ENCODE measurements around the gene WIF1. TPM values are rescaled to one million over a fixed set of nuclear protein-coding genes. Genes with fewer than 3 reads are reported as not detected.

The WIF1 gene
- total RNA-seq: not detected in 2 replicates

GRCh38 chr12:65121049-65121955, at the start of gene WIF1:
TSS of gene WIF1 (minus strand) at chr12:65121305. CDS start at chr12:65121191, 114 bp downstream.

GRCh38 chr12:65169320-65170208, 48.5 kb upstream of the WIF1 start, which contains the start of gene LEMD3:
TSS of gene LEMD3 (plus strand) at chr12:65169583. CDS start at chr12:65169597, 14 bp downstream.

Other genes with a start within 250 kb of the WIF1 start
- gene LEMD3, start 48.3 kb upstream of the WIF1 start, total RNA-seq: 31.5 and 34.7 TPM in 2 replicates
- 91.5 and 121 TPM in 2 replicates for gene MSRB3, start 157.4 kb upstream of the WIF1 start, total RNA-seq

All from smooth muscle cell of the umbilical artery (primary cell).